ENCODE results near the gene SHC4.
"Not testable (repeated sequence)": the region's sequence is repeated elsewhere in the genome, so short reads cannot be mapped to it uniquely, and the experiment has no call there.

SHC4 gene

DNA sequence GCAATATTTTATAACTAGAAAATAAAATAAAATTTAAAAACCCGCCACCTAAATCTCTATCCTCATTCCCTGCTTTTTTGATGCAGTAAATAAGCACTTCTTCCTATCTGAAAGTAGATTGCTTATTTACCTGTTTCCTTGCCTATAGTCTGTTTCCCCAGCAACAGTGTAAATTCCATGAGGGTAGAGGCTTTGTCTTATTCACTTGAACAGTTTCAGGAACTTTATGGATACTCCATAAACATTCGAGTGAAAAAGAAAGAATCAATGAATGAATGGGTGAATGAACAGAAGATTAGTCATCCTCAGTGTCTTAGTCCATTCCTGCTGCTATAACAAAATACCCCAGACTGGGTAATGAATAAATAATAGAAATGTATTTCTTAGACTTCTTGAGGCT, 41.7 kb downstream of the SHC4 start:
- TF ChIP-seq, protein P1, sequence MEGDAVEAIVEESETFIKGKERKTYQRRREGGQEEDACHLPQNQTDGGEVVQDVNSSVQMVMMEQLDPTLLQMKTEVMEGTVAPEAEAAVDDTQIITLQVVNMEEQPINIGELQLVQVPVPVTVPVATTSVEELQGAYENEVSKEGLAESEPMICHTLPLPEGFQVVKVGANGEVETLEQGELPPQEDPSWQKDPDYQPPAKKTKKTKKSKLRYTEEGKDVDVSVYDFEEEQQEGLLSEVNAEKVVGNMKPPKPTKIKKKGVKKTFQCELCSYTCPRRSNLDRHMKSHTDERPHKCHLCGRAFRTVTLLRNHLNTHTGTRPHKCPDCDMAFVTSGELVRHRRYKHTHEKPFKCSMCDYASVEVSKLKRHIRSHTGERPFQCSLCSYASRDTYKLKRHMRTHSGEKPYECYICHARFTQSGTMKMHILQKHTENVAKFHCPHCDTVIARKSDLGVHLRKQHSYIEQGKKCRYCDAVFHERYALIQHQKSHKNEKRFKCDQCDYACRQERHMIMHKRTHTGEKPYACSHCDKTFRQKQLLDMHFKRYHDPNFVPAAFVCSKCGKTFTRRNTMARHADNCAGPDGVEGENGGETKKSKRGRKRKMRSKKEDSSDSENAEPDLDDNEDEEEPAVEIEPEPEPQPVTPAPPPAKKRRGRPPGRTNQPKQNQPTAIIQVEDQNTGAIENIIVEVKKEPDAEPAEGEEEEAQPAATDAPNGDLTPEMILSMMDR (IDR thresholded peaks at IDR 0.05; ENCODE audit: low read depth, low read length): no peak
- TF ChIP-seq, protein P2, sequence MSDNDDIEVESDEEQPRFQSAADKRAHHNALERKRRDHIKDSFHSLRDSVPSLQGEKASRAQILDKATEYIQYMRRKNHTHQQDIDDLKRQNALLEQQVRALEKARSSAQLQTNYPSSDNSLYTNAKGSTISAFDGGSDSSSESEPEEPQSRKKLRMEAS (IDR thresholded peaks at IDR 0.05; ENCODE audit: low read depth, low read length): no peak
- no peak for TF ChIP-seq MYC (IDR thresholded peaks at IDR 0.05; ENCODE audit: low read depth, low read length)
- no peak for DNase-seq (ENCODE audit: low read depth)
- H3K4me3 ChIP-seq (ENCODE audit: low read depth, low read length): no peak overlapping the region

DNA sequence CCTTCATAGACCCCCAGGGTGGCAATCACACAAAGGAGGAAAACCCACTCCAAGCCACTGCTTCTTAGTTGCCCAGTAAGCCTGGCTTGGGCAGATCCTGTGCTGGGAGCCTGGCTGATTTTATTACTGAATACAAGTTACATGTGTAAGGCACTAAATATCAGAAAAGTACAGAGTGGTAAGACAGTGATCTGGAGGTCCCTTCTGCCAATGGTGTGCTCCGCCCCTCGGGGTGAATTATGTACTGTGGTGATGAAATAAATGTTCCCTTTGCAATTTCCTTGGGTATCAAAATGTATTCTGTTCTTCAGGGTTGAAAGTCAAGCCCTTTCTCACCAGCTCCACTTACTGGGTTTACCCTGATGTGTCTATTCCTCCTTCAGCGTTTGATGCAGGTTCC, 47.0 kb downstream of the SHC4 start:
- DNase-seq (ENCODE audit: low read depth): no peak
- H3K4me3 ChIP-seq (ENCODE audit: low read depth, low read length): no peak overlapping the region
- TF ChIP-seq MYC (IDR thresholded peaks at IDR 0.05; ENCODE audit: low read depth, low read length) (no peak), POLR2A (IDR thresholded peaks at IDR 0.05; ENCODE audit: extremely low read depth, insufficient read length) (no peak)
- TF ChIP-seq, protein P2 (IDR thresholded peaks at IDR 0.05; ENCODE audit: low read depth, low read length): no peak
- TF ChIP-seq, protein P1 (IDR thresholded peaks at IDR 0.05; ENCODE audit: low read depth, low read length): no peak

DNA sequence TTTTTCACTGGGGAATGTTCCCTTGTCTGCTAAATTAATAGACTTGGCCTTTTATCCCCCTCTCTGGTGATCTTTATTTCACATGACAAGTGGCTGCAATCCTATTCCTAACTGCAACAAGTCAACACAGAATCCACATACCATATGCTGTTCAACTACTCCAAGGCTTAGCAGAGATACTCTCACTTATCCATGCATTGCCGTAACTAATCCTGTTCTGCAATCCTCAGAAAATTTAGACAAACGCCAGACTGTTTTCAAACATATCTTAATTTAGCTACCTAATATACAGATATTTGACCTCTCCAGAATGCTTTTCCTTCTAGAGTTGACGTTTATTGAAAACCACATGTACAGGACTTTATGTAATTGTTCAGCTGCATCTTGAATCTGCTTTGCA, 47.9 kb downstream of the SHC4 start:
- no peak overlapping the region for H3K4me3 ChIP-seq (ENCODE audit: low read depth, low read length)
- TF ChIP-seq POLR2A (IDR thresholded peaks at IDR 0.05; ENCODE audit: extremely low read depth, insufficient read length) (no peak), MYC (IDR thresholded peaks at IDR 0.05; ENCODE audit: low read depth, low read length) (no peak)
- TF ChIP-seq, protein P2 (IDR thresholded peaks at IDR 0.05; ENCODE audit: low read depth, low read length): no peak
- TF ChIP-seq, protein P1 (IDR thresholded peaks at IDR 0.05; ENCODE audit: low read depth, low read length): no peak
- no peak for DNase-seq (ENCODE audit: low read depth)

DNA sequence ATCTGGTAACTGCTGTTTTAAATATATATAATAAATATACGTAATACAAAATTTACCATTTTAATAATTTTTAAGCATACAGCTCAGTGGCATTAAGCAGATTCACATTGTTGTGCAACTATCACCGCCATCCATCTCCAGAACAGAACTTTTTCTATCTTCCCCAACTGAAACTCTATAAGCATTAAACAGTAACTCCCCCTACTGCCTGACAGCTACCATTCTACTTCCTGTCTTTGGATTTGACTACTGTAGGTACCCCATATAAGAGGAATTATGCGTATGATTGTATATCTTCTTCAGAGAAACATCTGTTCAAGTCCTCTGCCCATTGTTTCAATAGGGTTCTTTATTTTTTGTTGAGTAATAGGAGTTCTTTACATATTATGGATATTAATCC, 49.0 kb downstream of the SHC4 start:
- H3K4me3 ChIP-seq (ENCODE audit: low read depth, low read length): no peak overlapping the region
- no peak for TF ChIP-seq MYC (IDR thresholded peaks at IDR 0.05; ENCODE audit: low read depth, low read length)
- TF ChIP-seq, protein P1 (IDR thresholded peaks at IDR 0.05; ENCODE audit: low read depth, low read length): peak; percentile 6
- DNase-seq (ENCODE audit: low read depth): peak; percentile 43

DNA sequence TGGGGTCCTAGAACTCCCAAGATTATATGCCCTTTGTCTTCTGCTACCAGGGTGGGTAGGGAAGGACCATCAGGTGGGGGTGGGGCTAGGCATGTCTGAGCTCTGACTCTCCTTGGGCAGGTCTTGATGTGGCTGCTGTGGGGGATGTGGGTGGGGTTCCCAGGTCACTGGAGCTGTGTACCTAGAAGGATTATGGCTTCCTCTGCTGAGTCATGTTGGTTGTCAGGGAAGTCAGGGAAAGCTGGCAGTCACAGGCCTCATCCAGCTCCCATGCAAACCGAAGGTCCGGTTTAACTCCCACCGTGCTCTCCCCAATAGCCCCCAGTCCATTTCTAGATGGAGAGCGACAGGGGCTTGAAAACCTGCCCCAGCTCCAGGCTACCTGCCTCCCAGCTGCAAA, 50.6 kb downstream of the SHC4 start:
- no peak for DNase-seq (ENCODE audit: low read depth)
- no peak overlapping the region for H3K4me3 ChIP-seq (ENCODE audit: low read depth, low read length)
- TF ChIP-seq, protein P1 (IDR thresholded peaks at IDR 0.05; ENCODE audit: low read depth, low read length): no peak
- TF ChIP-seq MYC (IDR thresholded peaks at IDR 0.05; ENCODE audit: low read depth, low read length) (no peak), POLR2A (IDR thresholded peaks at IDR 0.05; ENCODE audit: extremely low read depth, insufficient read length) (no peak)
- TF ChIP-seq, protein P2 (IDR thresholded peaks at IDR 0.05; ENCODE audit: low read depth, low read length): no peak

DNA sequence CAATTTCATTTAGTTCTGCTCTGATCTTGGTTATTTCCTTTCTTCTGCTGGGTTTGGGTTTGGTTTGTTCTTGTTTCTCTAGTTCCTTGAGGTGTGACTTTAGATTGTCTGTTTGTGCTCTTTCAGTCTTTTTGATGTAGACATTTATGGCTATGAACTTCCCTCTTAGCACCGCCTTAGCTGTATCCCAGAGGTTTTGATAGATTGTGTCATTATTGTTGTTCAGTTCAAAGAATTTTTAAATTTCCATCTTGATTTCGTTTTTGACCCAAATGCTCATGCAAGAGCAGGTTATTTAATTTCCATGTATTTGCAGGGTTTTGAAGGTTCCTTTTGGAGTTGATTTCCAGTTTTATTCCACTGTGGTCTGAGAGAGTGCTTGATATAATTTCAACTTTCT, 53.2 kb downstream of the SHC4 start:
- H3K4me3 ChIP-seq (ENCODE audit: low read depth, low read length); DNase-seq (ENCODE audit: low read depth): not testable (repeated sequence)

DNA sequence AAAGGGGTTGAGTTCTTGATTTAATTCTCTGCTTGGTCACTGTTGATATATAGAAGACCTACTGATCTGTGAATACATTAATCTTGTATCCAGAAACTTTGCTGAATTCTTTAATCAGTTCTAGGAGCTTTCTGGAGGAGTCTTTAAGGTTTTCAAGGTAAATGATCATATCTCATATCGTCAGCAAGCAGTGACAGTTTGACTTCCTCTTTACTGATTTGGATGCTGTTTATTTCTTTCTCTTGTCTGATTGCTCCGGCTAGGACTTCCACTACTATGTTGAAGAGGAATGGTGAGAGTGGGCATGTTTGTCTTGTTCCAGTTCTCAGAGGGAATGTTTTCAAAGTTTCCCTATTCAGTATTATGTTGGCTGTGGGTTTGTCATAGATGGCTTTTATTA, 54.4 kb downstream of the SHC4 start:
- H3K4me3 ChIP-seq (ENCODE audit: low read depth, low read length); DNase-seq (ENCODE audit: low read depth): not testable (repeated sequence)
